Urinary bladder (tissue), 4 donors: Measurements from ENCODE around the gene CEACAM6. TPM values are rescaled to one million over a fixed set of nuclear protein-coding genes. Genes with fewer than 3 reads are reported as not detected.
"Not testable (repeated sequence)": the region's sequence is repeated elsewhere in the genome, so short reads cannot be mapped to it uniquely, and the experiment has no call there.

Experiments
- DNase-seq: peaks from one replicate; pipeline ENCODE4 v3.0.0-alpha.2; 2015; ENCODE audit errors: extremely low spot score
- H3K27ac ChIP-seq: one replicate; pipeline ENCODE4 v1.5.1; 2013; ENCODE audit warnings: low read depth, mild to moderate bottlenecking, moderate library complexity
- H3K36me3 ChIP-seq: one replicate; pipeline ENCODE4 v1.6.1; 2013; ENCODE audit warnings: mild to moderate bottlenecking, moderate library complexity; ENCODE audit not compliant: insufficient read depth
- H3K4me1 ChIP-seq: one replicate; pipeline ENCODE4 v1.6.1; 2013; ENCODE audit warnings: mild to moderate bottlenecking, moderate library complexity; ENCODE audit not compliant: insufficient read depth
- H3K4me3 ChIP-seq: one replicate; pipeline ENCODE4 v1.5.1; 2013; ENCODE audit warnings: low read depth, low read length
- WGBS: extraction: QIAGEN DNeasy Blood & Tissue Kit; methylation state at CpG from one replicate; pipeline ENCODE4 v1.1.7; 2013; 5-methylcytosine and 5-hydroxymethylcytosine counted together
- polyA plus RNA-seq: library from polyadenylated mRNA; stranded (reverse); fragments of 200-250 nt; gene quantifications from one replicate; pipeline ENCODE4 v1.2.3, GENCODE V29; 2013
- total RNA-seq: library from RNA; depleted of rRNA; stranded (reverse); fragments of >200 nt; gene quantifications from one replicate; pipeline ENCODE4 v1.2.3, GENCODE V29; 2014
- donor health status: healthy with polysubstance abuse.
- donor health status: healthy.

Gene CEACAM6
- 2.2 TPM for total RNA-seq
- not detected for polyA plus RNA-seq

- no peak within 1 kb of the TSS for H3K27ac ChIP-seq
- no peak within 1 kb of the TSS for H3K4me3 ChIP-seq
- H3K36me3 ChIP-seq: no peaks in the 10 kb centered on the region
- 37% methylated on average over 3 of the region's 3 CpGs for WGBS
- DNase-seq: no peak
- H3K4me1 ChIP-seq: no peaks in the 10 kb centered on the region
Observed at GRCh38 chr19:41755328-41755913, at the start of gene CEACAM6. TSS of gene CEACAM6 (plus strand) at chr19:41755530. CDS start at chr19:41755639, 109 bp downstream.

- no peaks in the 10 kb centered on the region for H3K36me3 ChIP-seq
- no peaks in the 10 kb centered on the region for H3K4me1 ChIP-seq
- DNase-seq: no peak
- H3K4me3 ChIP-seq: no peak overlapping the region
- H3K27ac ChIP-seq: no peak overlapping the region
- 14% methylated on average over 26 of the region's 26 CpGs for WGBS
Observed at GRCh38 chr19:41706741-41707501, 48.4 kb upstream of the CEACAM6 start.

- H3K4me3 ChIP-seq: no peak overlapping the region
- WGBS: 53% methylated on average over 5 of the region's 5 CpGs
- no peaks in the 10 kb centered on the region for H3K4me1 ChIP-seq
- H3K36me3 ChIP-seq: no peaks in the 10 kb centered on the region
- no peak for DNase-seq
- no peak overlapping the region for H3K27ac ChIP-seq
Observed at GRCh38 chr19:41707502-41707812, 47.9 kb upstream of the CEACAM6 start.

- WGBS: 79% methylated on average over 5 of the region's 5 CpGs
- H3K27ac ChIP-seq: no peak overlapping the region
- no peaks in the 10 kb centered on the region for H3K36me3 ChIP-seq
- no peaks in the 10 kb centered on the region for H3K4me1 ChIP-seq
- no peak for DNase-seq
- no peak overlapping the region for H3K4me3 ChIP-seq
Observed at GRCh38 chr19:41707871-41708371, 47.4 kb upstream of the CEACAM6 start.

GRCh38 chr19:41708481-41708880, 46.8 kb upstream of the CEACAM6 start, which contains the start of gene CEACAM5:
TSS of gene CEACAM5 (plus strand) at chr19:41708626. CDS start at chr19:41708732, 106 bp downstream.
- H3K36me3 ChIP-seq: no peaks in the 10 kb centered on the region
- H3K4me1 ChIP-seq: no peaks in the 10 kb centered on the region
- WGBS: 41% methylated on average over 4 of the region's 4 CpGs
- H3K4me3 ChIP-seq: no peak within 1 kb of the TSS
- H3K27ac ChIP-seq: no peak within 1 kb of the TSS
- no peak for DNase-seq

- DNase-seq, H3K4me1 ChIP-seq, H3K36me3 ChIP-seq, H3K4me3 ChIP-seq, H3K27ac ChIP-seq: not testable (repeated sequence)
- 87% methylated on average over 8 of the region's 8 CpGs for WGBS
Observed at GRCh38 chr19:41709516-41709915, 45.8 kb upstream of the CEACAM6 start.

- H3K36me3 ChIP-seq: no peaks in the 10 kb centered on the region
- H3K27ac ChIP-seq: no peak overlapping the region
- no peak for DNase-seq
- WGBS: 84% methylated on average over 8 of the region's 8 CpGs
- H3K4me3 ChIP-seq: no peak overlapping the region
- no peaks in the 10 kb centered on the region for H3K4me1 ChIP-seq
Observed at GRCh38 chr19:41709951-41710645, 45.2 kb upstream of the CEACAM6 start.

GRCh38 chr19:41711376-41712261, 43.7 kb upstream of the CEACAM6 start:
- Histone ChIP-seq H3K4me1 (no peaks in the 10 kb centered on the region), H3K36me3 (no peaks in the 10 kb centered on the region), H3K4me3 (no peak overlapping the region), H3K27ac (no peak overlapping the region)
- DNase-seq: no peak
- WGBS: 79% methylated on average over 13 of the region's 13 CpGs

- no peaks in the 10 kb centered on the region for H3K4me1 ChIP-seq
- no peak overlapping the region for H3K4me3 ChIP-seq
- no peaks in the 10 kb centered on the region for H3K36me3 ChIP-seq
- H3K27ac ChIP-seq: no peak overlapping the region
- no peak for DNase-seq
- 79% methylated on average over 5 of the region's 5 CpGs for WGBS
Observed at GRCh38 chr19:41714598-41714997, 40.7 kb upstream of the CEACAM6 start.

- WGBS: 77% methylated on average over 6 of the region's 6 CpGs
- Histone ChIP-seq H3K36me3 (no peaks in the 10 kb centered on the region), H3K27ac (no peak overlapping the region), H3K4me3 (no peak overlapping the region), H3K4me1 (no peaks in the 10 kb centered on the region)
- DNase-seq: no peak
Observed at GRCh38 chr19:41718761-41719160, 36.6 kb upstream of the CEACAM6 start.

GRCh38 chr19:41720103-41720502, 35.2 kb upstream of the CEACAM6 start:
- Histone ChIP-seq H3K4me1 (no peaks in the 10 kb centered on the region), H3K27ac (no peak overlapping the region)
- 92% methylated on average over 3 of the region's 3 CpGs for WGBS

GRCh38 chr19:41726493-41726892, 28.8 kb upstream of the CEACAM6 start:
- Histone ChIP-seq H3K36me3 (no peaks in the 10 kb centered on the region), H3K4me1 (no peaks in the 10 kb centered on the region), H3K27ac (no peak overlapping the region), H3K4me3 (no peak overlapping the region)
- DNase-seq: no peak
- WGBS: 27% methylated on average over 5 of the region's 5 CpGs

More at GRCh38 chr19:41720103-41720502, 35.2 kb upstream of the CEACAM6 start:
- H3K4me3 ChIP-seq: no peak overlapping the region
- H3K36me3 ChIP-seq: no peaks in the 10 kb centered on the region
- DNase-seq: no peak

GRCh38 chr19:41734156-41734555, 21.2 kb upstream of the CEACAM6 start:
- Histone ChIP-seq H3K27ac (no peak overlapping the region), H3K4me1 (no peaks in the 10 kb centered on the region), H3K4me3 (no peak overlapping the region), H3K36me3 (no peaks in the 10 kb centered on the region)
- WGBS: 63% methylated on average over 4 of the region's 4 CpGs
- no peak for DNase-seq
